Ishikawa (cell line): ENCODE measurements around the gene ATR.

ENCODE experiments used
- MAX ChIP-seq: IDR thresholded peaks from 2 replicates; pipeline ENCODE4 v1.6.1; 2012
- RAD21 ChIP-seq: IDR thresholded peaks from 2 replicates; pipeline ENCODE4 v1.6.1; 2012; ENCODE audit warnings: low read depth
- REST ChIP-seq: IDR thresholded peaks from 2 replicates; pipeline ENCODE4 v1.6.1; 2012; ENCODE audit warnings: low read depth, mild to moderate bottlenecking
- TAF1 ChIP-seq: IDR thresholded peaks from 2 replicates; pipeline ENCODE4 v1.6.1; 2012; ENCODE audit warnings: low read depth, mild to moderate bottlenecking
- USF1 ChIP-seq: IDR thresholded peaks from 2 replicates; pipeline ENCODE4 v1.6.1; 2012
- YY1 ChIP-seq: IDR thresholded peaks from 2 replicates; pipeline ENCODE4 v1.6.1; 2012; ENCODE audit warnings: low read depth
- ZBTB7A ChIP-seq: IDR thresholded peaks from 2 replicates; pipeline ENCODE4 v1.6.1; 2012; ENCODE audit warnings: low read depth

- TF ChIP-seq YY1 (no peak), USF1 (no peak), ZBTB7A (no peak), TAF1 (no peak), RAD21 (no peak), MAX (no peak), REST (no peak)
These were observed 145.4 kb downstream of the ATR start for GRCh38 chr3:142433110-142433509.
